Measurements from ENCODE around the gene QSOX2.

Gene QSOX2

GRCh38 chr9:136264441-136265405 is 19.1 kb upstream of the QSOX2 start:
- no peak for DNase-seq

- DNase-seq = no peak
These were observed 18.4 kb upstream of the QSOX2 start for GRCh38 chr9:136264031-136264430.

GRCh38 chr9:136262671-136263178 is 17.1 kb upstream of the QSOX2 start:
- no peak for DNase-seq

GRCh38 chr9:136261686-136262430 is 16.2 kb upstream of the QSOX2 start:
- DNase-seq = no peak

- no peak for DNase-seq
These were observed 15.4 kb upstream of the QSOX2 start for GRCh38 chr9:136260936-136261472.

GRCh38 chr9:136260521-136260920 is 14.9 kb upstream of the QSOX2 start:
- DNase-seq = no peak

- DNase-seq = no peak
These were observed 14.2 kb upstream of the QSOX2 start for GRCh38 chr9:136259836-136260235.

- no peak for DNase-seq
These were observed 13.9 kb upstream of the QSOX2 start for GRCh38 chr9:136259517-136259813.

GRCh38 chr9:136258786-136259516 is 13.3 kb upstream of the QSOX2 start:
- no peak for DNase-seq

GRCh38 chr9:136258299-136258625 is 12.7 kb upstream of the QSOX2 start:
- no peak for DNase-seq

GRCh38 chr9:136257381-136258298 is 12.0 kb upstream of the QSOX2 start:
- DNase-seq = no peak

- no peak for DNase-seq
These were observed 10.6 kb upstream of the QSOX2 start for GRCh38 chr9:136255896-136256890.

GRCh38 chr9:136255166-136255538 is 9.5 kb upstream of the QSOX2 start:
- DNase-seq = no peak

GRCh38 chr9:136254381-136255165 is 9.0 kb upstream of the QSOX2 start:
- DNase-seq = no peak

GRCh38 chr9:136253246-136254130 is 7.9 kb upstream of the QSOX2 start:
- no peak for DNase-seq

GRCh38 chr9:136252846-136253245 is 7.2 kb upstream of the QSOX2 start:
- DNase-seq = no peak

GRCh38 chr9:136252281-136252680 is 6.7 kb upstream of the QSOX2 start:
- no peak for DNase-seq

GRCh38 chr9:136251264-136252115 is 5.9 kb upstream of the QSOX2 start:
- DNase-seq = no peak
